HepG2 (cell line): ENCODE data around the gene NXN. TPM values are rescaled to one million over a fixed set of nuclear protein-coding genes. Genes with fewer than 3 reads are reported as not detected.

Experiments
- ATAC-seq: fragments of 200-7000 bp; cut with Tn5 transposase; 3 replicates; pipeline ENCODE4 v1.9.1; 2020; ENCODE audit warnings: mild to moderate bottlenecking, moderate library complexity
- BruUV-seq: library from RNA; stranded (reverse); fragments of 400-500 nt; replicated peaks from 2 replicates; lab custom pipeline; 2021; lab: Mats Ljungman, UMichigan
- CTCF ChIA-PET: fragments of 300-600 bp; formaldehyde crosslinking; extraction: SDS; loops from one replicate; lab custom pipeline; 2021; ENCODE audit warnings: low total read pairs, inconsistent platforms, low intra/inter-chr PET ratio; lab: Yijun Ruan, JAX
- POLR2A ChIA-PET: fragments of 350-600 bp; sonication (Branson Sonifier 250); formaldehyde crosslinking; loops from one replicate; lab custom pipeline; 2020; ENCODE audit warnings: antibody characterized with exemption, inconsistent platforms; lab: Yijun Ruan, JAX
- DNase-seq: peaks from one replicate; pipeline ENCODE4 v3.0.0-alpha.2; 2015; ENCODE audit warnings: low spot score
- FAIRE-seq: peaks from 3 replicates; lab custom pipeline; 2011; peaks lifted over from hg19 to GRCh38; lab: Jason Lieb, UNC
- H2AFZ ChIP-seq: one replicate; pipeline ENCODE4 v1.6.1; 2011; ENCODE audit warnings: low read length, inconsistent platforms
- H3K27ac ChIP-seq: fragments of 300-600 bp; 3 replicates; pipeline ENCODE4 v1.8.0; 2011; ENCODE audit warnings: mixed run types, mild to moderate bottlenecking, mixed read lengths, low read length, inconsistent platforms; ENCODE audit not compliant: insufficient read depth; ENCODE audit errors: extremely low read length
- H3K27me3 ChIP-seq, 2 experiments: fragments of 200-600 bp in 1 of 2; 2 replicates in 1 of 2; 3 replicates in 1 of 2; pipeline versions ENCODE4 v1.6.0 to v1.8.0; 2011; ENCODE audit warnings: low read length in 2 of 2, mild to moderate bottlenecking in 2 of 2, moderate library complexity in 2 of 2, inconsistent platforms in 1 of 2; ENCODE audit not compliant: insufficient read depth in 2 of 2, control insufficient read depth in 1 of 2
- H3K36me3 ChIP-seq, 2 experiments: fragments of 200-600 bp in 1 of 2; replicated peaks in 1 of 2; 2 replicates in 1 of 2; 3 replicates in 1 of 2; pipeline versions ENCODE4 v1.5.1 to v1.8.0; 2011; ENCODE audit warnings: low read length in 2 of 2, inconsistent platforms in 1 of 2; ENCODE audit not compliant: insufficient read depth in 2 of 2, control insufficient read depth in 1 of 2
- H3K4me1 ChIP-seq: 2 replicates; pipeline ENCODE4 v1.5.1; 2012; ENCODE audit warnings: low read length, inconsistent platforms; ENCODE audit not compliant: insufficient read depth
- H3K4me2 ChIP-seq: 2 replicates; pipeline ENCODE4 v1.6.0; 2011; ENCODE audit warnings: low read depth, low read length, inconsistent platforms
- H3K4me3 ChIP-seq, 3 experiments: fragments of 200-600 bp in 1 of 3; sonication (generic), shearing (Covaris generic) in 1 of 3; replicated peaks in 1 of 3; 2 replicates each; pipeline ENCODE4 v1.5.1; 2011 to 2016; ENCODE audit warnings: low read length in 3 of 3, inconsistent platforms in 2 of 3, low read depth in 2 of 3, mild to moderate bottlenecking in 2 of 3, control low read depth in 1 of 3, mixed read lengths in 1 of 3; ENCODE audit not compliant: insufficient read depth in 1 of 3
- H3K79me2 ChIP-seq: one replicate; pipeline ENCODE4 v1.6.1; 2011; ENCODE audit warnings: low read length, inconsistent platforms; ENCODE audit not compliant: insufficient read depth
- H3K9ac ChIP-seq: 2 replicates; pipeline ENCODE4 v1.6.0; 2011; ENCODE audit warnings: mild to moderate bottlenecking, low read depth, low read length, inconsistent platforms; ENCODE audit not compliant: insufficient read depth
- H3K9me3 ChIP-seq: 2 replicates; pipeline ENCODE4 v1.5.1; 2012; ENCODE audit warnings: mild to moderate bottlenecking, low read length
- H4K20me1 ChIP-seq: 2 replicates; pipeline ENCODE4 v1.6.0; 2011; ENCODE audit warnings: inconsistent platforms, mild to moderate bottlenecking, low read length, moderate library complexity; ENCODE audit not compliant: insufficient read depth
- ELK4 ChIP-seq: sonication (generic); formaldehyde crosslinking; IDR thresholded peaks from 2 replicates; pipeline ENCODE4 v1.9.0; 2021; ENCODE audit warnings: missing genetic modification reagents, borderline replicate concordance
- GATAD2A ChIP-seq: IDR thresholded peaks from 2 replicates; pipeline ENCODE4 v1.6.1; 2016
- PHF20 ChIP-seq: sonication (generic); formaldehyde crosslinking; IDR thresholded peaks from 2 replicates; pipeline ENCODE4 v1.5.0; 2020; ENCODE audit warnings: mild to moderate bottlenecking, missing genetic modification reagents
- RAD21 ChIP-seq: fragments of 450-650 bp; formaldehyde crosslinking; IDR thresholded peaks from 2 replicates; pipeline ENCODE4 v1.5.0; 2020; ENCODE audit warnings: mild to moderate bottlenecking
- SCMH1 ChIP-seq: sonication (generic); formaldehyde crosslinking; IDR thresholded peaks from 2 replicates; pipeline ENCODE4 v1.9.0; 2021; ENCODE audit warnings: missing genetic modification reagents, mild to moderate bottlenecking, borderline replicate concordance
- SMC3 ChIP-seq: IDR thresholded peaks from 2 replicates; pipeline ENCODE4 v1.6.1; 2011; ENCODE audit warnings: low read length, improper control_type of control experiment
- STAG1 ChIP-seq: sonication (generic); formaldehyde crosslinking; IDR thresholded peaks from 2 replicates; pipeline ENCODE4 v1.4.0; 2020; ENCODE audit warnings: missing genetic modification reagents
- TARDBP ChIP-seq: sonication (generic); formaldehyde crosslinking; IDR thresholded peaks from 2 replicates; pipeline ENCODE4 v1.8.0; 2022; ENCODE audit warnings: mild to moderate bottlenecking, missing genetic modification reagents
- TEAD3 ChIP-seq: optimal IDR thresholded peaks from 2 replicates; pipeline ENCODE3; 2016; ENCODE audit warnings: borderline replicate concordance
- THAP11 ChIP-seq: IDR thresholded peaks from 2 replicates; pipeline ENCODE4 v1.6.1; 2016; ENCODE audit warnings: missing biosample characterization, missing genetic modification reagents
- THYN1 ChIP-seq: sonication (generic); formaldehyde crosslinking; IDR thresholded peaks from 2 replicates; pipeline ENCODE4 v1.8.1; 2023; ENCODE audit warnings: low read depth, mild to moderate bottlenecking, moderate library complexity, missing genetic modification reagents, borderline replicate concordance
- ZBTB33 ChIP-seq: sonication (generic); formaldehyde crosslinking; IDR thresholded peaks from 2 replicates; pipeline ENCODE4 v1.4.0; 2020; ENCODE audit warnings: missing genetic modification reagents
- ZNF143 ChIP-seq: sonication (generic); formaldehyde crosslinking; IDR thresholded peaks from 2 replicates; pipeline ENCODE4 v1.4.0; 2020; ENCODE audit warnings: missing genetic modification reagents
- ZNF3 ChIP-seq: IDR thresholded peaks from 2 replicates; pipeline ENCODE4 v1.7.0; 2017; ENCODE audit warnings: inconsistent platforms
- ZNF549 ChIP-seq: sonication (generic); formaldehyde crosslinking; IDR thresholded peaks from 2 replicates; pipeline ENCODE4 v1.5.0; 2020; ENCODE audit warnings: missing genetic modification reagents
- WGBS: methylation state at CpG from one replicate; pipeline ENCODE4 v1.1.6; 2017; ENCODE audit warnings: low lambda C conversion rate; 5-methylcytosine and 5-hydroxymethylcytosine counted together
- in situ Hi-C: cut with HindIII; loops from 2 replicates; pipeline ENCODE4 v1.10.0; 2017; ENCODE audit warnings: low pct_unique_long_range_greater_than_20kb; ENCODE audit not compliant: extremely low pct_ligation_motif_present
- intact Hi-C: fragments of 100-400 bp; cut with micrococcal nuclease; formaldehyde crosslinking; loops from one replicate; pipeline ENCODE4 v1.10.0; 2022; ENCODE audit not compliant: unreplicated experiment
- polyA plus RNA-seq, 8 experiments: library from polyadenylated mRNA; depleted of rRNA in 3 of 8; stranded (reverse) in 7 of 8; unstranded in 1 of 8; fragments of >200 nt; fragmentation: Illumina TruSeq in 4 of 8; extraction: Trizol in 4 of 8; gene quantifications; 2 replicates each; pipeline versions ENCODE4 v1.2.1 to v1.2.3, GENCODE V29; 2011 to 2016; ENCODE audit warnings: low read depth in 4 of 8, missing spikeins in 1 of 8, mixed read lengths in 1 of 8; ENCODE audit not compliant: insufficient read depth in 1 of 8
- total RNA-seq, 5 experiments: library from RNA; depleted of rRNA; stranded (reverse); fragments of >200 nt; fragmentation: Illumina TruSeq; extraction: Trizol; gene quantifications; 2 replicates each; pipeline ENCODE4 v1.2.3, GENCODE V29; 2016; ENCODE audit warnings: low read depth in 1 of 5
- TF ChIP-seq, protein P1 (sequence below): sonication (generic); formaldehyde crosslinking; IDR thresholded peaks from 2 replicates; pipeline ENCODE4 v1.5.0; 2020; ENCODE audit warnings: mild to moderate bottlenecking, missing genetic modification reagents, moderate library complexity

NXN gene
- total and polyA plus RNA-seq, 2 of the 13 experiments (the other 11 are each of a cell fraction or from before 2014, with no cell fraction given): 22.2 to 24.3 TPM

DNA sequence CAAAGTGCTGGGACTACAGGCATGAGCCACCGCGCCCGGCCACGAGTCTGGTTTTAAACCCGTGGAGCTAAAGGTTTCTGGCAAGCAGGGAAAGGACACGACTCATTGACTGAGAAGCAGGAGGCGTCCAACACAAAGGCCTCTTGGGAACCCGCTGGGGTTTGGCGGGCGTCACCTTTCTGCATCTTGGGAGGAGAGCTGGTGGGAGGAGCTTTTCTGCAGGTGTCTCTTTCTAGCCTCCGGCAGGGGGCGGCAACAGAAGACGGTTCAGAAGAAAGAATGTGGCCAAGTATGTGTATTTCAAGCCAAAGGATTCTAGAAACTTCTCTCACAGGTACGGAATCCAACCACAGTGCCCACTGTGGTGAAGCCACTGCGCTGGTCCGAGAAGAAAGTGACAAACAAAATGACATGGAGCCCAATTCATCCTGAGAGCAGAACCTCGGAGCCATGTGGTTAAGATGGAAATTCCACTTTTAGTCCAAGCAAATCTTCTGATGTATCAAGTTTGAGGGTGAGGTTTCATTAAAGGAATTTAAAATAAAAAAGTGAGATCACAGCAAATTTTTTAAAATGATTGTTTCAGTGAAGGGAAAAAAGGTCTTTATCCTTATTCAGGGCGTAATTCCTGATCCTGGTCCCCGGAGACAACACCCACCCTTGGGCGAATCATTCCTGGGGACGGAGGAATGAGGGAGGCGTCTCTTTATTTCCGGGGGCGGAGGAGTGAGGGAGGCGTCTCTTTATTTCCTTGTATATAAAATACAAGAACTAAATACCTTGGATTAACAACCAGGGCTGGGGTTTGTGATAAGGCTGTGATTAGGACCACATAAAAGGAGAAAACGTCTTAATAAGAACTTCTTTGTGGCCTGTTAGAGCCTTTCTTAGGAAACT is 99.8 kb downstream of the NXN start:
- intact Hi-C loops: no loop called here
- no TSS peak for BruUV-seq
- Histone ChIP-seq H3K27ac (no peak overlapping the region), H3K27me3 (no peaks in the 10 kb centered on the region), H3K4me1 (peaks cover 24% of the 10 kb centered on the region), H3K4me2 (no peak overlapping the region), H2AFZ (no peak overlapping the region), H3K36me3 (no peaks in the 10 kb centered on the region), H3K4me3 (no peak overlapping the region), H3K9me3 (no peaks in the 10 kb centered on the region), H4K20me1 (no peaks in the 10 kb centered on the region), H3K9ac (no peak overlapping the region), H3K79me2 (peaks cover 3% of the 10 kb centered on the region)
- ATAC-seq: no peak
- DNase-seq: peak; percentile 45
- in situ Hi-C loops: loop anchor here (5.0 kb wide), 1 partner anchor 103 kb away; no protein-coding TSS in a partner anchor
- 81% methylated on average over 26 of the region's 26 CpGs for WGBS
- ChIA-PET POLR2A (interaction anchor here (1.5 kb wide), 1 partner anchor 100 kb away, joined by 11 read pairs; the partner anchor contains the start of gene NXN), CTCF (interaction anchor here (2.1 kb wide), 1 partner anchor 101 kb away, joined by 13 read pairs; no protein-coding TSS in a partner anchor)
- no peak for FAIRE-seq
- TF ChIP-seq THAP11 (CRISPR knock-in tag): peak; percentile 11; the same call in 1 of the 2 replicates
- TF ChIP-seq GATAD2A (CRISPR knock-in tag): 0 out of 2 replicates have a peak, but pooled peaks have one; percentile 28
- no peak for TF ChIP-seq TARDBP (CRISPR knock-in tag)
- TF ChIP-seq TEAD3 (CRISPR knock-in tag): peak; percentile 43
- TF ChIP-seq ELK4 (CRISPR knock-in tag): no peak
- TF ChIP-seq, protein P1, sequence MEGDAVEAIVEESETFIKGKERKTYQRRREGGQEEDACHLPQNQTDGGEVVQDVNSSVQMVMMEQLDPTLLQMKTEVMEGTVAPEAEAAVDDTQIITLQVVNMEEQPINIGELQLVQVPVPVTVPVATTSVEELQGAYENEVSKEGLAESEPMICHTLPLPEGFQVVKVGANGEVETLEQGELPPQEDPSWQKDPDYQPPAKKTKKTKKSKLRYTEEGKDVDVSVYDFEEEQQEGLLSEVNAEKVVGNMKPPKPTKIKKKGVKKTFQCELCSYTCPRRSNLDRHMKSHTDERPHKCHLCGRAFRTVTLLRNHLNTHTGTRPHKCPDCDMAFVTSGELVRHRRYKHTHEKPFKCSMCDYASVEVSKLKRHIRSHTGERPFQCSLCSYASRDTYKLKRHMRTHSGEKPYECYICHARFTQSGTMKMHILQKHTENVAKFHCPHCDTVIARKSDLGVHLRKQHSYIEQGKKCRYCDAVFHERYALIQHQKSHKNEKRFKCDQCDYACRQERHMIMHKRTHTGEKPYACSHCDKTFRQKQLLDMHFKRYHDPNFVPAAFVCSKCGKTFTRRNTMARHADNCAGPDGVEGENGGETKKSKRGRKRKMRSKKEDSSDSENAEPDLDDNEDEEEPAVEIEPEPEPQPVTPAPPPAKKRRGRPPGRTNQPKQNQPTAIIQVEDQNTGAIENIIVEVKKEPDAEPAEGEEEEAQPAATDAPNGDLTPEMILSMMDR (CRISPR knock-in tag): peak; percentile 50
- TF ChIP-seq RAD21: 0 out of 2 replicates have a peak, but pooled peaks have one; percentile 12
- no peak for TF ChIP-seq ZNF143 (CRISPR knock-in tag)
- no peak for TF ChIP-seq ZNF3 (CRISPR knock-in tag)
- TF ChIP-seq THYN1: no peak
- TF ChIP-seq SMC3: peak; percentile 52; the same call in 1 of the 2 replicates
- TF ChIP-seq STAG1 (CRISPR knock-in tag): peak; percentile 61
- no peak for TF ChIP-seq SCMH1
- TF ChIP-seq ZNF549 (CRISPR knock-in tag): no peak
- TF ChIP-seq ZBTB33 (CRISPR knock-in tag): peak; percentile 67
- TF ChIP-seq PHF20: no peak
